Cardiac muscle cell (in vitro differentiated cells and primary cell): ENCODE measurements around the gene PLCL1. TPM values are rescaled to one million over a fixed set of nuclear protein-coding genes. Genes with fewer than 3 reads are reported as not detected.
A peak's percentile ranks its signal among the peaks of the same experiment; 100 is the strongest.

Experiments
- DNase-seq, 2 donors: peaks; one replicate each; pipeline versions ENCODE4 v3.0.0 to v3.0.0-alpha.2; 2010 to 2017; ENCODE audit warnings: low read depth in 1 of 2, low spot score in 1 of 2
- H3K27ac ChIP-seq: fragments of 200-600 bp; sonication (generic); 2 replicates; pipeline ENCODE4 v1.5.1; 2016
- H3K27me3 ChIP-seq: fragments of 200-600 bp; sonication (generic); 2 replicates; pipeline ENCODE4 v1.6.0; 2016; ENCODE audit warnings: control low read depth
- H3K36me3 ChIP-seq: fragments of 200-600 bp; sonication (generic); 2 replicates; pipeline ENCODE4 v1.5.1; 2016; ENCODE audit warnings: control low read depth
- H3K4me1 ChIP-seq: fragments of 200-600 bp; sonication (generic); 2 replicates; pipeline ENCODE4 v1.8.1; 2017; ENCODE audit warnings: low read depth, mild to moderate bottlenecking, mixed run types
- H3K4me3 ChIP-seq: fragments of 200-600 bp; sonication (generic); 2 replicates; pipeline ENCODE4 v1.5.1; 2016; ENCODE audit warnings: mild to moderate bottlenecking
- H3K9me3 ChIP-seq: fragments of 200-600 bp; sonication (generic); 2 replicates; pipeline ENCODE4 v1.5.1; 2017; ENCODE audit warnings: low read depth, mild to moderate bottlenecking, control low read depth
- polyA plus RNA-seq: library from polyadenylated mRNA; unstranded; fragments of >200 nt; fragmentation: Nextera tagmentation; extraction: Ambion mirVana; gene quantifications from 2 replicates; pipeline ENCODE4 v1.2.1, GENCODE V29; 2016
- total RNA-seq: library from RNA; depleted of rRNA; stranded (reverse); fragments of >200 nt; gene quantifications from 2 replicates; pipeline ENCODE4 v1.2.3, GENCODE V29; 2016
- TF ChIP-seq, protein P1 (sequence below): IDR thresholded peaks from 2 replicates; pipeline ENCODE4 v1.5.1; 2012; ENCODE audit warnings: low read depth, mild to moderate bottlenecking, low read length

Gene PLCL1
- total and polyA plus RNA-seq, 2 experiments from 2014 or later = 4.9 to 7.8 TPM

DNA sequence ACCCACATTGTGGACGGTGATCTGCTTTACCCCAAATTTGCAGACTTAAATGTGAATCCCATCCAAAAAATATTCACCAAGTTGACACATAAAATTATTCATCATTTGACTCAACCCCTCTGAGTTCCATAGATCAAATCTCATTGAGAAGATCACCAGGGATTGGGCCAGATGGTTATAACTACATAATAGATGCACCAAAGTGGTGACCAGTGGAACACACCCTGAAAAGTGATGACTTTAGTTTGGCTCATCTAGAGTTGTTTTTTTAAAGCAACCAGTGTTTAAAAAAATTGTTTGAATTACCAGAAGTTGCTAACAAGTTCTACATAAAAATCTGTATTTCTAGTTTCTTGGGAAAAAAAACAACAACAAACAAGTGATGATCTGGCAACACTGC is 155.0 kb downstream of the PLCL1 start:
- TF ChIP-seq, protein P1, sequence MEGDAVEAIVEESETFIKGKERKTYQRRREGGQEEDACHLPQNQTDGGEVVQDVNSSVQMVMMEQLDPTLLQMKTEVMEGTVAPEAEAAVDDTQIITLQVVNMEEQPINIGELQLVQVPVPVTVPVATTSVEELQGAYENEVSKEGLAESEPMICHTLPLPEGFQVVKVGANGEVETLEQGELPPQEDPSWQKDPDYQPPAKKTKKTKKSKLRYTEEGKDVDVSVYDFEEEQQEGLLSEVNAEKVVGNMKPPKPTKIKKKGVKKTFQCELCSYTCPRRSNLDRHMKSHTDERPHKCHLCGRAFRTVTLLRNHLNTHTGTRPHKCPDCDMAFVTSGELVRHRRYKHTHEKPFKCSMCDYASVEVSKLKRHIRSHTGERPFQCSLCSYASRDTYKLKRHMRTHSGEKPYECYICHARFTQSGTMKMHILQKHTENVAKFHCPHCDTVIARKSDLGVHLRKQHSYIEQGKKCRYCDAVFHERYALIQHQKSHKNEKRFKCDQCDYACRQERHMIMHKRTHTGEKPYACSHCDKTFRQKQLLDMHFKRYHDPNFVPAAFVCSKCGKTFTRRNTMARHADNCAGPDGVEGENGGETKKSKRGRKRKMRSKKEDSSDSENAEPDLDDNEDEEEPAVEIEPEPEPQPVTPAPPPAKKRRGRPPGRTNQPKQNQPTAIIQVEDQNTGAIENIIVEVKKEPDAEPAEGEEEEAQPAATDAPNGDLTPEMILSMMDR = no peak
- H3K9me3 ChIP-seq = no peaks in the 10 kb centered on the region
- H3K4me1 ChIP-seq = no peaks in the 10 kb centered on the region
- H3K4me3 ChIP-seq = no peak overlapping the region
- H3K27ac ChIP-seq = no peak overlapping the region
- peaks cover 42% of the 10 kb centered on the region for H3K27me3 ChIP-seq
- DNase-seq = no peak
- no peaks in the 10 kb centered on the region for H3K36me3 ChIP-seq

DNA sequence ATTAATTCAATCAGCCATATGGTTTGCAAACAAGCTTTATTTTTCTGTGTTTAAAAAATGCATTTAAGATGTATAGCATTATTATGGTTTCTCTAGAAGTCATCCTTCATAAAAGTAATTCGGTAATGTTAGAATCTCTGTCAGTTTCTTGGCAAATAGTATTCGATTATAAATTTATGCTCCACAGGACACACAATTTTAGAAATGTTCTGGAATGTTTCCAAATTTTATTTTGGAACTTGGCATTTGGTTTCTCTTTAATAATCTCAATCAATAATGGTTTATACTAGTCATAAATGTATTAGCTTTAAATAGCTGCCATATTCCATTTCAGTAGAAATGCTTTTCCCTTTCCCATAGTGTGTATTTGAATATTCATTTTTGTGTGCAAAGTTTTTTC is 156.4 kb downstream of the PLCL1 start:
- Histone ChIP-seq H3K27ac (no peak overlapping the region), H3K9me3 (no peaks in the 10 kb centered on the region), H3K4me3 (no peak overlapping the region), H3K4me1 (no peaks in the 10 kb centered on the region), H3K27me3 (peaks cover 37% of the 10 kb centered on the region), H3K36me3 (no peaks in the 10 kb centered on the region)
- DNase-seq = no peak
- TF ChIP-seq, protein P1 = no peak

DNA sequence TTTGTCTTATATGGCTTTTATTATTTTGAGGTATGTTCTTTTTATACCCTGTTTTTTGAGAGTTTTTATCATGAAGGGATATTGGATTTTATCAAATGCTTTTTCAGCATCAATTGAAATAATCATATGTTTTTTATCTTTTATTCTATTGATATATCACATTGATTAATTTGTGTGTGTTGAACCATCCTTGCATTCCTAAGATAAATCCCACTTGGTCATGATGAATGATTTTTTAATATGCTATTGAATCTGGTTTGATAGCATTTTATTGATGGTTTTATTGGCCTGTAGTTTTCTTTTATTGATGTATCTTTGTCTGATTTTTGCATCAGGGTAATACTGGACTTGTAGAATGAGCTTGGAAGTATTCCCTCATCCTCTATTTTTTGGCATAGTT is 160.3 kb downstream of the PLCL1 start:
- no peak for DNase-seq
- H3K36me3 ChIP-seq = no peaks in the 10 kb centered on the region

DNA sequence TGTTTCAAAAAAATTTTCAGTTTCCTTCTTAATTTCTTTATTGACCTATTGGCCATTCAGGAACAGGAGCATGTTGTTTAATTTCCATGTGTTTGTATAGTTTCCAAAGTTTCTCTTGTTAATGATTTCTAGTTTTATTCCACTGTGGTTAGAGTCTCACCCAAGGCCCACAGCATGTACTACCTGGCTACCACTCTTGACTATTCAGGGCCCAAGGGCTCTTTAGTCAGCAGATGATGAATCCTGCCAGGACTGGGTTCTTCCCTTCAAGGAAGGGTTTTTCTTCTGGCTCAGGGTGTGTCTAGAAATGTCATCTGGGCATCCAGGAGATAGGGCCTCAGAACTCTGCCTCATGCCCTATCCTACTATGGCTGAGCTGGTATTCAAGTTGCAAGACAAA is 161.4 kb downstream of the PLCL1 start:
- Histone ChIP-seq H3K27me3 (peaks cover 24% of the 10 kb centered on the region), H3K27ac (no peak overlapping the region), H3K4me3 (no peak overlapping the region), H3K36me3 (no peaks in the 10 kb centered on the region), H3K4me1 (peaks cover 8% of the 10 kb centered on the region), H3K9me3 (no peaks in the 10 kb centered on the region)
- TF ChIP-seq, protein P1 = no peak
- DNase-seq = no peak

More for the DNA sequence above, 160.3 kb downstream of the PLCL1 start:
- Histone ChIP-seq H3K4me1 (peaks cover 8% of the 10 kb centered on the region), H3K9me3 (no peaks in the 10 kb centered on the region), H3K27me3 (peaks cover 31% of the 10 kb centered on the region), H3K4me3 (no peak overlapping the region), H3K27ac (no peak overlapping the region)
- TF ChIP-seq, protein P1 = no peak

DNA sequence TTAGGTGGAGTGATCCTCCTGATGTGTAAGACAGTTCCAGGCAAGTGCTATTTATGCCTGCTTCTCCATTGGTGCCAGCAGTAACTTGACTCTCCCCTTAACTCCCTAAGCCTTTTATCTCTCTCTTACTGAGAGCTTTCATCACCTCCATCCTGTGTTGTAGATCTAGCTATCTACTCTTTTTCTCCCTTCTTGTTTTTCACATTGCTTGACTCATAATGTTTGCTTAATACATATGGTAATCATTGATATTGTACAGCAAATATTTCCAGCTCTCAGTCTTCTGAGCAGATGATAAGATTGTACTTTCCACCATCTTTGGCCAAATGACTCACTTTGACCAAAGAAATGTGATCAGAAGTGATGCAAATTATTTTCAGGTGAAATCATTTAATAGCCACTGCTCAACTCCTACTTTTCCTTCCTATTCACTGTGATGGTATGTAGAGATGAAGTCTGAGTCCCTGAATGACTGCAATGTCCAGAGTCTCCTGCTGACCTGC is 165.0 kb downstream of the PLCL1 start:
- H3K36me3 ChIP-seq = no peaks in the 10 kb centered on the region
- peaks cover 8% of the 10 kb centered on the region for H3K4me1 ChIP-seq
- peaks cover 16% of the 10 kb centered on the region for H3K27me3 ChIP-seq
- H3K27ac ChIP-seq = no peak overlapping the region
- DNase-seq = peak; percentile 56 to 82
- H3K4me3 ChIP-seq = no peak overlapping the region
- H3K9me3 ChIP-seq = no peaks in the 10 kb centered on the region
- TF ChIP-seq, protein P1 = no peak
